DMS153 treated with DMSO at 0.1 percent for 48 hours (cell line): ENCODE results near the gene MAPK8IP3.

Source experiments
- DNase-seq: peaks from one replicate; lab custom pipeline; 2025; ENCODE audit not compliant: unreplicated experiment; lab: John Stamatoyannopoulos, UW

Gene MAPK8IP3

GRCh38 chr16:1734123-1734522, 28.1 kb downstream of the MAPK8IP3 start:
- no peak for DNase-seq

GRCh38 chr16:1734816-1735215, 28.8 kb downstream of the MAPK8IP3 start:
- no peak for DNase-seq

- no peak for DNase-seq
Observed at GRCh38 chr16:1740234-1740633, 34.2 kb downstream of the MAPK8IP3 start.

- DNase-seq: no peak
Observed at GRCh38 chr16:1740781-1741490, 34.9 kb downstream of the MAPK8IP3 start.

GRCh38 chr16:1741553-1742165, 35.7 kb downstream of the MAPK8IP3 start:
- no peak for DNase-seq

GRCh38 chr16:1743376-1744337, 37.7 kb downstream of the MAPK8IP3 start:
- DNase-seq: no peak

- DNase-seq: no peak
Observed at GRCh38 chr16:1744338-1744840, 38.4 kb downstream of the MAPK8IP3 start.

GRCh38 chr16:1745181-1745899, 39.3 kb downstream of the MAPK8IP3 start:
- no peak for DNase-seq

GRCh38 chr16:1745900-1746692, 40.1 kb downstream of the MAPK8IP3 start:
- DNase-seq: no peak

- DNase-seq: no peak
Observed at GRCh38 chr16:1746693-1747195, 40.7 kb downstream of the MAPK8IP3 start.

GRCh38 chr16:1747934-1748333, 41.9 kb downstream of the MAPK8IP3 start:
- DNase-seq: no peak

GRCh38 chr16:1749152-1750117, 43.4 kb downstream of the MAPK8IP3 start:
- no peak for DNase-seq

GRCh38 chr16:1751946-1752345, 46.0 kb downstream of the MAPK8IP3 start:
- DNase-seq: no peak

- no peak for DNase-seq
Observed at GRCh38 chr16:1752853-1753252, 46.9 kb downstream of the MAPK8IP3 start.

- DNase-seq: no peak
Observed at GRCh38 chr16:1754204-1754603, 48.2 kb downstream of the MAPK8IP3 start.

GRCh38 chr16:1757714-1758461, 51.9 kb downstream of the MAPK8IP3 start:
- no peak for DNase-seq

GRCh38 chr16:1758923-1759322, 52.9 kb downstream of the MAPK8IP3 start:
- DNase-seq: no peak

GRCh38 chr16:1759511-1759910, 53.5 kb downstream of the MAPK8IP3 start:
- DNase-seq: no peak
